ENCODE results near the gene ZSWIM4. TPM values are rescaled to one million over a fixed set of nuclear protein-coding genes. Genes with fewer than 3 reads are reported as not detected.
A peak's percentile ranks its signal among the peaks of the same experiment; 100 is the strongest.

The ZSWIM4 gene
- total RNA-seq, 6 donors from 2014 or later: 7.3 to 22.6 (median 10.1) TPM

GRCh38 chr19:13756210-13756609 is 39.0 kb upstream of the ZSWIM4 start:
- no peak overlapping the region for H3K27ac ChIP-seq
- TF ChIP-seq POLR2A (IDR thresholded peaks at IDR 0.05): no peak
- no peak for TF ChIP-seq CTCF (IDR thresholded peaks at IDR 0.05)
- no peak for TF ChIP-seq POLR2AphosphoS5 (IDR thresholded peaks at IDR 0.05)
- TF ChIP-seq EP300 (IDR thresholded peaks at IDR 0.05): no peak
- no peaks in the 10 kb centered on the region for H3K9me3 ChIP-seq
- ATAC-seq (ENCODE audit: low FRiP score in 2 of 2) (no peak), DNase-seq (no peak)
- 96 to 99% methylated on average over 9 of the region's 9 CpGs for WGBS, 2 donors
- no peaks in the 10 kb centered on the region for H3K27me3 ChIP-seq
- H3K36me3 ChIP-seq: peaks cover 48 to 98% (median 86%) of the 10 kb centered on the region in 4 donors
- no peaks in the 10 kb centered on the region for H3K4me1 ChIP-seq
- no peak overlapping the region for H3K4me3 ChIP-seq

GRCh38 chr19:13757805-13758772 is 37.2 kb upstream of the ZSWIM4 start:
- no peaks in the 10 kb centered on the region for H3K27me3 ChIP-seq
- peaks cover 44 to 98% (median 84%) of the 10 kb centered on the region in 4 donors for H3K36me3 ChIP-seq
- H3K4me1 ChIP-seq: peaks cover 0 to under 1% (median 0%) of the 10 kb centered on the region in 4 donors
- H3K4me3 ChIP-seq: no peak overlapping the region
- H3K27ac ChIP-seq: no peak overlapping the region
- H3K9me3 ChIP-seq: no peaks in the 10 kb centered on the region
- ATAC-seq (ENCODE audit: low FRiP score in 2 of 2) (no peak), DNase-seq (no peak)
- 85 to 92% methylated on average over 13 to 15 of the region's 15 CpGs for WGBS, 2 donors
- no peak for TF ChIP-seq POLR2A (IDR thresholded peaks at IDR 0.05)

- Histone ChIP-seq H3K27me3 (no peaks in the 10 kb centered on the region), H3K4me1 (peaks cover 0 to 7% (median 2%) of the 10 kb centered on the region in 4 donors), H3K36me3 (peaks cover 39 to 97% (median 81%) of the 10 kb centered on the region in 4 donors), H3K4me3 (no peak overlapping the region), H3K9me3 (no peaks in the 10 kb centered on the region), H3K27ac (no peak overlapping the region)
- DNase-seq: peak in 1 of 2 donors; percentile 67
- ATAC-seq (ENCODE audit: low FRiP score in 2 of 2): no peak
- no peak for TF ChIP-seq POLR2A (IDR thresholded peaks at IDR 0.05)
- no peak for TF ChIP-seq EP300 (IDR thresholded peaks at IDR 0.05)
- TF ChIP-seq CTCF (IDR thresholded peaks at IDR 0.05): no peak
- TF ChIP-seq POLR2AphosphoS5 (IDR thresholded peaks at IDR 0.05): no peak
- 96 to 97% methylated on average over 17 to 21 of the region's 24 CpGs for WGBS, 2 donors
Measured at GRCh38 chr19:13758795-13759194, 36.4 kb upstream of the ZSWIM4 start.

GRCh38 chr19:13761423-13761822 is 33.8 kb upstream of the ZSWIM4 start:
- Histone ChIP-seq H3K27ac (no peak overlapping the region), H3K4me1 (peaks cover 7 to 23% (median 18%) of the 10 kb centered on the region in 4 donors), H3K36me3 (peaks cover 18 to 70% (median 58%) of the 10 kb centered on the region in 4 donors), H3K27me3 (no peaks in the 10 kb centered on the region), H3K4me3 (no peak overlapping the region), H3K9me3 (no peaks in the 10 kb centered on the region)
- DNase-seq (no peak), ATAC-seq (ENCODE audit: low FRiP score in 2 of 2) (no peak)
- no peak for TF ChIP-seq CTCF (IDR thresholded peaks at IDR 0.05)
- no peak for TF ChIP-seq EP300 (IDR thresholded peaks at IDR 0.05)
- TF ChIP-seq POLR2AphosphoS5 (IDR thresholded peaks at IDR 0.05): no peak
- TF ChIP-seq POLR2A (IDR thresholded peaks at IDR 0.05): no peak
- 89 to 90% methylated on average over 8 of the region's 8 CpGs for WGBS, 2 donors

- Histone ChIP-seq H3K27me3 (no peaks in the 10 kb centered on the region), H3K9me3 (no peaks in the 10 kb centered on the region), H3K4me1 (peaks cover 7 to 24% (median 18%) of the 10 kb centered on the region in 4 donors), H3K36me3 (peaks cover 9 to 57% (median 45%) of the 10 kb centered on the region in 4 donors), H3K27ac (no peak overlapping the region), H3K4me3 (no peak overlapping the region)
- no peak for ATAC-seq (ENCODE audit: low FRiP score in 2 of 2)
- 89 to 92% methylated on average over 13 to 29 of the region's 42 CpGs for WGBS, 2 donors
- TF ChIP-seq CTCF (IDR thresholded peaks at IDR 0.05) (no peak), POLR2AphosphoS5 (IDR thresholded peaks at IDR 0.05) (no peak), POLR2A (IDR thresholded peaks at IDR 0.05) (no peak)
- DNase-seq: peak in 1 of 2 donors; percentile 77
Measured at GRCh38 chr19:13762635-13763235, 32.5 kb upstream of the ZSWIM4 start.

All from upper lobe of left lung (tissue), 6 donors.